ENCODE measurements around the gene SMO.

SMO gene

GRCh38 chr7:129188372-129188891 is at the start of gene SMO:
Gene SMO, plus strand, starts transcription at chr7:129188633. Its CDS starts 519 bp downstream, at chr7:129189152.
- H3K36me3 ChIP-seq (ENCODE audit: control insufficient read depth, insufficient read depth, low read length) = no peaks in the 10 kb centered on the region
- WGBS (ENCODE audit: insufficient coverage, insufficient read length) = no CpG with 5 or more reads among the region's 48 CpGs
- H3K27ac ChIP-seq (ENCODE audit: low read length) = no peak within 1 kb of the TSS
- H3K27me3 ChIP-seq (ENCODE audit: control insufficient read depth, insufficient read depth, low read length) = no peaks in the 10 kb centered on the region; the same call in 1 of the 2 replicates
- no peak for DNase-seq (ENCODE audit: low read depth, low spot score)
- no peaks in the 10 kb centered on the region for H3K9me3 ChIP-seq (ENCODE audit: control insufficient read depth, insufficient read depth, low read length)
- peaks cover 3% of the 10 kb centered on the region; the same call in 1 of the 2 replicates for H3K4me1 ChIP-seq (ENCODE audit: control insufficient read depth, insufficient read depth, low read length)
- H3K4me3 ChIP-seq (ENCODE audit: low read length) = peak within 1 kb of the TSS; percentile 88

DNA sequence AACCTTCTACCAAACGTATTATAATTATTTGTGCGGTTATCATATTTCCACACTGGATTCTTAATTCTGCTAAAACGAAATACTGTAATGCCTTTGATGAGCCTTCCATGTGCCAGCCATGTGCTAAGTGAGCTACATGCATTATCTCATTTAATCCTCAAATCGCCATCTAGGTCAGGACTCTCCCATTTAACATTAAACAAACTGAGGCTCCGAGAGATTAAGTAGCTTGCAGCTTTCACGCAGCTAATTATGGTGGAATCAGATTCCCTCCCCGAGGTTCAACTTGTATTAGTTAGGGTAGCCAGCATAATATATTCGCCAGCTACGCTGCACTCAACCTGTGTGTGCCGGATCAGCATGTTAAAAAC is 44.7 kb upstream of the SMO start:
- DNase-seq (ENCODE audit: low read depth, low spot score) = no peak
- 100% methylated on average over 3 of the region's 10 CpGs for WGBS (ENCODE audit: insufficient coverage, insufficient read length)
- H3K4me3 ChIP-seq (ENCODE audit: low read length) = peak overlapping the region; percentile 71; the same call in 1 of the 2 replicates

DNA sequence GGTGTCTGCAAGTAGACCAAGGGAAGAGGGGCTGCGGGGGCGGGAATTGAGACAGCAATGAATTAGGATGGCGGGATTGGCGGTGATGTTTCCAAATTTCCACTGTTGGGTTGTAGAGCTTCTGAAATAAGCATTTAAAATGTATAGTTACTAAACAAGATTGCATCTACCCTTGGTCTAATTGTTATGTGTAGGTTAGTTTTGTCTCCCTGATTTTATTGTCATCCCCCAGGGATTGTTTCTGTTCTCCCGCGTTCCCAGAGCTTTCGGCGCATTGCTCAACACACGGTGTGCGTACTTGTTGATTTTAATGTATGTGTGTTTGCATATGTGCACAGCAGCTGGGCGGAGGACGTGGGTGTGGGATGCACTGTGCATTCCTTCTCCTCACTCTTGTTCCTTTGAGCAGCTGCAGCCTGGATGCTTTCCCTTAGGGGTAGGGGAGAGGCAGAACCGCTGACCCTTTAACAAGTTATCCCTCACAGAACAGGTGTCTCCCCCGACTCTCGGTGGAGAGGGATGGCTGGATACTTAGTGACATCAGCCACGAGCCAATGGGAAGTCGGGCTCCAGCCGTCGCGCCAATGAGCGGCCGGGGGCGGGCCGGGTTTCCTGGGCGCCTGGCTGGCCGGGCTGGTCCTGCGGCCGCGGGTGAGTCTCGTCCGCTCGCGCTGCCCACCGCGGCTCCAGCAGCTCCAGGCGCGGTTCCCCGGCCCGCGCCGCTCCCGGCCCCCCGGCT is 44.2 kb upstream of the SMO start, which contains the start of gene TSPAN33:
TSPAN33 (plus strand) TSS at position 613 of the 739 bp plus-strand sequence. CDS start 274 bp downstream, outside the sequence.
- DNase-seq (ENCODE audit: low read depth, low spot score) = peak; percentile 55
- H3K4me1 ChIP-seq (ENCODE audit: control insufficient read depth, insufficient read depth, low read length) = peaks cover 4% of the 10 kb centered on the region; the same call in 1 of the 2 replicates
- H3K4me3 ChIP-seq (ENCODE audit: low read length) = peak within 1 kb of the TSS; percentile 71; the same call in 1 of the 2 replicates
- no peaks in the 10 kb centered on the region for H3K9me3 ChIP-seq (ENCODE audit: control insufficient read depth, insufficient read depth, low read length)
- H3K36me3 ChIP-seq (ENCODE audit: control insufficient read depth, insufficient read depth, low read length) = no peaks in the 10 kb centered on the region
- H3K27ac ChIP-seq (ENCODE audit: low read length) = no peak within 1 kb of the TSS
- peaks cover 2% of the 10 kb centered on the region; the same call in 1 of the 2 replicates for H3K27me3 ChIP-seq (ENCODE audit: control insufficient read depth, insufficient read depth, low read length)
- no CpG with 5 or more reads among the region's 43 CpGs for WGBS (ENCODE audit: insufficient coverage, insufficient read length)

More for the DNA sequence above, 44.7 kb upstream of the SMO start:
- Histone ChIP-seq H3K27me3 (ENCODE audit: control insufficient read depth, insufficient read depth, low read length) (peaks cover 2% of the 10 kb centered on the region; the same call in 1 of the 2 replicates), H3K36me3 (ENCODE audit: control insufficient read depth, insufficient read depth, low read length) (no peaks in the 10 kb centered on the region), H3K27ac (ENCODE audit: low read length) (no peak overlapping the region), H3K4me1 (ENCODE audit: control insufficient read depth, insufficient read depth, low read length) (peaks cover 4% of the 10 kb centered on the region; the same call in 1 of the 2 replicates), H3K9me3 (ENCODE audit: control insufficient read depth, insufficient read depth, low read length) (no peaks in the 10 kb centered on the region)

DNA sequence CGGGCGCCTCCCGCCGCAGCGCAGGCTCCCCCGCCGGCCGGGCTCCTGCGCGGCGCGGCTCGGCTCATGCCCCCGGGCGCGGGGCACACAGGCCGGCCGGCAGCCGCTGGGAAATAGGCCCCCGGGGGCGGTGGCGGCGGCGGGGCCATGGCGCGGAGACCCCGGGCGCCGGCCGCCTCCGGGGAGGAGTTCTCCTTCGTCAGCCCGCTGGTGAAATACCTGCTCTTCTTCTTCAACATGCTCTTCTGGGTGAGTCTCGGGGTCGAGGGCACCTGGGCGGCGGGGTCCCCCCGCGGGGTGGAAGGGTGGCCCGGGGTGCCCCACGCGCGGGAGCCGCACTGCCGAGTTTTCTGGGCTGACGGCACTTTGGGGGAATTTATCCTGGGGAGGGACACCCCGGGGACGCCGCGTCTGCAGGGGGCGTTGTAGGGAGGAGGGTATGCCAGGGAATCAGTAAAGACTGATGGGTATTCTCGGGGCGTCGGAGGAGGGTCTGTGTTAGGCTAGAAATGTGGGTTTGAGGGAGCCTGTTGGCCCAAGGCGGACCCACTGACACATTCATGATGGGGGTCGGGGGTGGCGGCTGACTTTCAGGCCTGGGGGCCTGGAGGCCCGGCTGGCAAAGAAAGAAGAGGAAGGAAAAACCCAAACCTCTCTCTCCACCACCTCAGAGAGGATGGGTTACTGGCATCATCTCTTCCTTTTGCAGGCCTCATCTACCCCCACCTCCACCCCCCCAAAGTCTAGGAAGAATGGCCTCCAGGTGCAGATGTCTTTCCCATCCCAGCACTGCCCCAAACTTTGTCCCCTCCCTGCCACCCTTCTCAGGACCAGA is 43.4 kb upstream of the SMO start:
- H3K27me3 ChIP-seq (ENCODE audit: control insufficient read depth, insufficient read depth, low read length) = peaks cover 2% of the 10 kb centered on the region; the same call in 1 of the 2 replicates
- H3K27ac ChIP-seq (ENCODE audit: low read length) = no peak overlapping the region
- peaks cover 4% of the 10 kb centered on the region; the same call in 1 of the 2 replicates for H3K4me1 ChIP-seq (ENCODE audit: control insufficient read depth, insufficient read depth, low read length)
- no CpG with 5 or more reads among the region's 58 CpGs for WGBS (ENCODE audit: insufficient coverage, insufficient read length)
- peak overlapping the region; percentile 65; the same call in 1 of the 2 replicates for H3K4me3 ChIP-seq (ENCODE audit: low read length)
- no peaks in the 10 kb centered on the region for H3K36me3 ChIP-seq (ENCODE audit: control insufficient read depth, insufficient read depth, low read length)
- no peaks in the 10 kb centered on the region for H3K9me3 ChIP-seq (ENCODE audit: control insufficient read depth, insufficient read depth, low read length)
- no peak for DNase-seq (ENCODE audit: low read depth, low spot score)

DNA sequence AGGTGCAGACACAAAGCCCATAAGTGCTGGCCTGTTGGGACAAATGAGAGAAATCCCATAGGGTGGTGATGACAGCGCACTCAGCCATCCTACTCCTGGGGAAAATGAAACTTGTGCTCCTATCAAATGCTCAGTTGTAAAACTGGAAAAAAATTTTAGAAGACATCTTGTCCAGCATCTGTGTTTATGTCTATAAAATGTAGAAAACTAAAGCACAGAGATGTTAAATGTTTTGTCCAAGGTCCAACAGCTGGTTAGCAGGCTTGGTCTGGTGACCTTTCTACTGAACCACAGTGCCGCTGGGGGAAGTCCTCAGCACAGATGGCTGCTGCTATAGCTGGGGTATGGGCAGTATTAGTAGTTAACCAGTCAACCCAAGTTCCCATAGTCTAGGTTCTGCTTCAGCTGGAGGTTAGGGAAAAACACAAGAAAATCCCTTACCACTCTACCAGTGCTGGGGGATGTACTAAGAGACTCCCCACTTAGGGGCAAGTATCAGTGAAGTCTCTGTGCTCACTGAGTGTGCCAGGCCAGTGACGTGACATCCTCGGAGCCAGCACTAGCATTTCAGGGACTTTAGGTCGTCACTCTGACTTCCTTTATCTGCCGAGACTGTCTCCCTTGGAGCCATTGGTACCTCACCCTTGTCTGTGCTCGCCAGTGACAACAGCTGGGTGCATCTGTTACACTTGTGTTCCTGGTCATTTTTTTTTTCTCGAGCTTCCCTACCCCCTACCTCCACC is 42.0 kb upstream of the SMO start:
- no CpG with 5 or more reads among the region's 8 CpGs for WGBS (ENCODE audit: insufficient coverage, insufficient read length)
- Histone ChIP-seq H3K36me3 (ENCODE audit: control insufficient read depth, insufficient read depth, low read length) (no peaks in the 10 kb centered on the region), H3K9me3 (ENCODE audit: control insufficient read depth, insufficient read depth, low read length) (no peaks in the 10 kb centered on the region), H3K27me3 (ENCODE audit: control insufficient read depth, insufficient read depth, low read length) (peaks cover 2% of the 10 kb centered on the region; the same call in 1 of the 2 replicates), H3K27ac (ENCODE audit: low read length) (no peak overlapping the region), H3K4me3 (ENCODE audit: low read length) (no peak overlapping the region), H3K4me1 (ENCODE audit: control insufficient read depth, insufficient read depth, low read length) (peaks cover 4% of the 10 kb centered on the region; the same call in 1 of the 2 replicates)
- no peak for DNase-seq (ENCODE audit: low read depth, low spot score)

DNA sequence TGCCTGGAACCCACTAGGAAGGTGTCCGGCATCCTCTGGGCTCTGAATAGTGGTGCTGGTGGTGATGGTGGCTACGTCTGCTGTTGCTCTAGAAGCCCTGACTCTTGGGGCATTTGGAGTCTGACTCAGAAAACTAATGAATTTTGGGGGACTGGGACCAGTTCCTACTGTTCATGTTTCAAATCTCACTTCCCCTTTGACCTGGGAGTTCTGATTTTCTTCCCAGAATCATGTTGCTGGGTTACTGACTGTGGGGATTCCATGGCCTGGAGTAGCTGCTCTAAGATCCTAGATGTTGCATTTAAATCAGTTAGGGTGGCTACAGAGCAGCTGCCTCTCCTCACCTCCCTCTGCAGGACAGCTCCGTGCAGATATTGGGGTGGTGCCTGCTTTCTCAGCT is 40.7 kb upstream of the SMO start:
- no peak overlapping the region for H3K27ac ChIP-seq (ENCODE audit: low read length)
- peaks cover 2% of the 10 kb centered on the region; the same call in 1 of the 2 replicates for H3K27me3 ChIP-seq (ENCODE audit: control insufficient read depth, insufficient read depth, low read length)
- H3K4me1 ChIP-seq (ENCODE audit: control insufficient read depth, insufficient read depth, low read length) = peaks cover 4% of the 10 kb centered on the region; the same call in 1 of the 2 replicates
- no peak for DNase-seq (ENCODE audit: low read depth, low spot score)
- H3K36me3 ChIP-seq (ENCODE audit: control insufficient read depth, insufficient read depth, low read length) = no peaks in the 10 kb centered on the region
- no CpG with 5 or more reads among the region's 3 CpGs for WGBS (ENCODE audit: insufficient coverage, insufficient read length)
- no peak overlapping the region for H3K4me3 ChIP-seq (ENCODE audit: low read length)
- no peaks in the 10 kb centered on the region for H3K9me3 ChIP-seq (ENCODE audit: control insufficient read depth, insufficient read depth, low read length)

- no peak for DNase-seq (ENCODE audit: low read depth, low spot score)
- Histone ChIP-seq H3K27me3 (ENCODE audit: control insufficient read depth, insufficient read depth, low read length) (no peaks in the 10 kb centered on the region), H3K36me3 (ENCODE audit: control insufficient read depth, insufficient read depth, low read length) (no peaks in the 10 kb centered on the region), H3K9me3 (ENCODE audit: control insufficient read depth, insufficient read depth, low read length) (no peaks in the 10 kb centered on the region), H3K27ac (ENCODE audit: low read length) (no peak overlapping the region), H3K4me1 (ENCODE audit: control insufficient read depth, insufficient read depth, low read length) (peaks cover 2% of the 10 kb centered on the region; the same call in 1 of the 2 replicates), H3K4me3 (ENCODE audit: low read length) (no peak overlapping the region)
- WGBS (ENCODE audit: insufficient coverage, insufficient read length) = no CpG with 5 or more reads among the region's 8 CpGs
Observed at GRCh38 chr7:129149511-129149910, 38.9 kb upstream of the SMO start.

GRCh38 chr7:129150199-129150996 is 38.0 kb upstream of the SMO start:
- no peak for DNase-seq (ENCODE audit: low read depth, low spot score)
- H3K9me3 ChIP-seq (ENCODE audit: control insufficient read depth, insufficient read depth, low read length) = no peaks in the 10 kb centered on the region
- no CpG with 5 or more reads among the region's 8 CpGs for WGBS (ENCODE audit: insufficient coverage, insufficient read length)
- no peaks in the 10 kb centered on the region for H3K27me3 ChIP-seq (ENCODE audit: control insufficient read depth, insufficient read depth, low read length)
- H3K27ac ChIP-seq (ENCODE audit: low read length) = no peak overlapping the region
- H3K4me1 ChIP-seq (ENCODE audit: control insufficient read depth, insufficient read depth, low read length) = no peaks in the 10 kb centered on the region; the same call in 1 of the 2 replicates
- H3K4me3 ChIP-seq (ENCODE audit: low read length) = no peak overlapping the region
- no peaks in the 10 kb centered on the region for H3K36me3 ChIP-seq (ENCODE audit: control insufficient read depth, insufficient read depth, low read length)

- no peaks in the 10 kb centered on the region for H3K27me3 ChIP-seq (ENCODE audit: control insufficient read depth, insufficient read depth, low read length)
- no peaks in the 10 kb centered on the region; the same call in 1 of the 2 replicates for H3K9me3 ChIP-seq (ENCODE audit: control insufficient read depth, insufficient read depth, low read length)
- H3K27ac ChIP-seq (ENCODE audit: low read length) = no peak overlapping the region
- no peaks in the 10 kb centered on the region for H3K4me1 ChIP-seq (ENCODE audit: control insufficient read depth, insufficient read depth, low read length)
- no peak overlapping the region for H3K4me3 ChIP-seq (ENCODE audit: low read length)
- no peaks in the 10 kb centered on the region for H3K36me3 ChIP-seq (ENCODE audit: control insufficient read depth, insufficient read depth, low read length)
- WGBS (ENCODE audit: insufficient coverage, insufficient read length) = no CpG with 5 or more reads among the region's 9 CpGs
- DNase-seq (ENCODE audit: low read depth, low spot score) = no peak
Observed at GRCh38 chr7:129157651-129158050, 30.8 kb upstream of the SMO start.
